Stromal cell of bone marrow (primary cell): Measurements from ENCODE around the gene DENND5A.

Experiments used
- DNase-seq: peaks from one replicate; pipeline ENCODE4 v3.0.0-alpha.2; 2012; ENCODE audit warnings: low read depth

DENND5A gene

GRCh38 chr11:9095421-9095820, 169.7 kb downstream of the DENND5A start:
- no peak for DNase-seq

- no peak for DNase-seq
Measured at GRCh38 chr11:9094420-9094819, 170.7 kb downstream of the DENND5A start.

GRCh38 chr11:9092853-9093778, 172.0 kb downstream of the DENND5A start:
- DNase-seq, result no peak

GRCh38 chr11:9092072-9092471, 173.1 kb downstream of the DENND5A start:
- DNase-seq, result no peak

GRCh38 chr11:9091044-9091922, 173.9 kb downstream of the DENND5A start, which contains the start of gene SCUBE2:
Gene SCUBE2, minus strand, starts transcription at chr11:9091599. Its CDS starts 71 bp downstream, at chr11:9091528.
- DNase-seq, result no peak

- DNase-seq, result no peak
Measured at GRCh38 chr11:9090488-9091043, 174.6 kb downstream of the DENND5A start.

- no peak for DNase-seq
Measured at GRCh38 chr11:9089636-9090035, 175.5 kb downstream of the DENND5A start.

GRCh38 chr11:9089061-9089460, 176.1 kb downstream of the DENND5A start:
- DNase-seq, result no peak
